Activated T-cell treated with anti-CD3 and anti-CD28 coated beads for 48 hours (primary cell): ENCODE data around the gene TRIP10.
A peak's percentile ranks its signal among the peaks of the same experiment; 100 is the strongest.
"Not testable (repeated sequence)": the region's sequence is repeated elsewhere in the genome, so short reads cannot be mapped to it uniquely, and the experiment has no call there.

Experiments
- DNase-seq: peaks from one replicate; pipeline ENCODE4 v3.0.0-alpha.2; 2020; ENCODE audit warnings: low read depth

The TRIP10 gene

GRCh38 chr19:6768236-6768785, 28.8 kb downstream of the TRIP10 start:
- no peak for DNase-seq

- no peak for DNase-seq
These were observed 29.6 kb downstream of the TRIP10 start for GRCh38 chr19:6769006-6769619.

GRCh38 chr19:6771648-6772027, 32.2 kb downstream of the TRIP10 start:
- DNase-seq: not testable (repeated sequence)

- DNase-seq: peak; percentile 69
These were observed 32.8 kb downstream of the TRIP10 start, which contains the start of gene VAV1 for GRCh38 chr19:6772028-6772865. TSS of gene VAV1 (plus strand) at chr19:6772708. CDS start at chr19:6772808, 100 bp downstream.

GRCh38 chr19:6772866-6773322, 33.4 kb downstream of the TRIP10 start:
- no peak for DNase-seq

GRCh38 chr19:6773323-6773931, 33.9 kb downstream of the TRIP10 start:
- peak; percentile 58 for DNase-seq

GRCh38 chr19:6774821-6775707, 35.6 kb downstream of the TRIP10 start:
- no peak for DNase-seq

GRCh38 chr19:6776045-6776444, 36.6 kb downstream of the TRIP10 start:
- DNase-seq: not testable (repeated sequence)

GRCh38 chr19:6776999-6777398, 37.5 kb downstream of the TRIP10 start:
- DNase-seq: no peak

- no peak for DNase-seq
These were observed 38.0 kb downstream of the TRIP10 start for GRCh38 chr19:6777434-6777833.

- no peak for DNase-seq
These were observed 38.9 kb downstream of the TRIP10 start for GRCh38 chr19:6778386-6778785.

- no peak for DNase-seq
These were observed 39.7 kb downstream of the TRIP10 start for GRCh38 chr19:6779206-6779605.

GRCh38 chr19:6787393-6787792, 47.9 kb downstream of the TRIP10 start:
- DNase-seq: no peak

GRCh38 chr19:6788896-6789295, 49.4 kb downstream of the TRIP10 start:
- no peak for DNase-seq

GRCh38 chr19:6790194-6791128, 51.0 kb downstream of the TRIP10 start:
- DNase-seq: no peak

GRCh38 chr19:6791237-6791636, 51.8 kb downstream of the TRIP10 start:
- no peak for DNase-seq

GRCh38 chr19:6793411-6793810, 53.9 kb downstream of the TRIP10 start:
- no peak for DNase-seq

GRCh38 chr19:6793973-6794372, 54.5 kb downstream of the TRIP10 start:
- DNase-seq: no peak

GRCh38 chr19:6794686-6795431, 55.4 kb downstream of the TRIP10 start:
- no peak for DNase-seq

- no peak for DNase-seq
These were observed 56.8 kb downstream of the TRIP10 start for GRCh38 chr19:6796278-6796677.
